Esophagus muscularis mucosa (tissue), 4 donors: ENCODE measurements around the gene FAM78B. TPM values are rescaled to one million over a fixed set of nuclear protein-coding genes. Genes with fewer than 3 reads are reported as not detected.

Experiments used
- DNase-seq: peaks from one replicate; pipeline ENCODE4 v3.0.0-alpha.2; 2017; ENCODE audit errors: extremely low spot score
- H3K27ac ChIP-seq, 4 donors: fragments of 200-600 bp; sonication (generic); replicated peaks in 1 of 4; 1 replicate in 3 of 4; 2 replicates in 1 of 4; pipeline ENCODE4 v1.5.1; 2016 to 2019; ENCODE audit warnings: mild to moderate bottlenecking in 1 of 4
- H3K27me3 ChIP-seq, 4 donors: fragments of 200-600 bp; sonication (generic); one replicate each; pipeline versions ENCODE4 v1.5.1 to v1.6.0; 2016 to 2019
- H3K36me3 ChIP-seq, 4 donors: fragments of 200-600 bp; sonication (generic); one replicate each; pipeline ENCODE4 v1.5.1; 2016 to 2019
- H3K4me1 ChIP-seq, 4 donors: fragments of 200-600 bp; sonication (generic); one replicate each; pipeline ENCODE4 v1.5.1; 2016 to 2019
- H3K4me3 ChIP-seq, 4 donors: fragments of 200-600 bp; sonication (generic); 1 replicate in 2 of 4; 2 replicates in 2 of 4; pipeline ENCODE4 v1.5.1; 2016 to 2019; ENCODE audit warnings: mild to moderate bottlenecking in 4 of 4, moderate library complexity in 1 of 4
- H3K9me3 ChIP-seq, 4 donors: fragments of 200-600 bp; sonication (generic); 1 replicate in 3 of 4; 2 replicates in 1 of 4; pipeline ENCODE4 v1.5.1; 2016 to 2019
- CTCF ChIP-seq, 3 experiments: fragments of 200-600 bp in 2 of 3; fragments of 450-650 bp in 1 of 3; sonication (generic) in 2 of 3; IDR thresholded peaks; one replicate each; pipeline ENCODE4 v1.5.1; 2017 to 2019; ENCODE audit warnings: antibody characterized with exemption in 3 of 3, mild to moderate bottlenecking in 2 of 3, moderate library complexity in 1 of 3
- EP300 ChIP-seq: sonication (generic); formaldehyde crosslinking; IDR thresholded peaks from one replicate; pipeline ENCODE4 v1.6.1; 2017; ENCODE audit warnings: antibody characterized with exemption
- POLR2A ChIP-seq: fragments of 450-650 bp; IDR thresholded peaks from one replicate; pipeline ENCODE4 v1.6.1; 2017; ENCODE audit warnings: antibody characterized with exemption, moderate library complexity, mild to moderate bottlenecking, low read depth
- POLR2AphosphoS5 ChIP-seq, 2 donors: sonication (generic); formaldehyde crosslinking; IDR thresholded peaks; one replicate each; pipeline ENCODE4 v1.6.1; 2017; ENCODE audit warnings: antibody characterized with exemption in 2 of 2
- WGBS: methylation state at CpG from one replicate; pipeline ENCODE4 v1.1.5; 2018; 5-methylcytosine and 5-hydroxymethylcytosine counted together
- intact Hi-C: fragments of 100-400 bp; cut with DNase I; formaldehyde crosslinking; loops from one replicate; pipeline ENCODE4 v1.15.1; 2023
- total RNA-seq, 4 donors: library from RNA; depleted of rRNA; stranded (reverse); fragments of >200 nt; gene quantifications; one replicate each; pipeline versions ENCODE4 v1.1.0 to v1.2.1, GENCODE V29; 2016

FAM78B gene
- total RNA-seq, 4 donors from 2014 or later: 0.50 to 2.0 (median 1.3) TPM

- Histone ChIP-seq H3K36me3 (no peaks in the 10 kb centered on the region), H3K27me3 (peaks cover 0 to 10% (median 0%) of the 10 kb centered on the region in 4 donors), H3K4me3 (no peak overlapping the region), H3K27ac (no peak overlapping the region), H3K9me3 (no peaks in the 10 kb centered on the region), H3K4me1 (no peaks in the 10 kb centered on the region)
- intact Hi-C loops: no loop called here
- 49% methylated on average over 4 of the region's 4 CpGs for WGBS
- DNase-seq: no peak
- TF ChIP-seq POLR2AphosphoS5 (IDR thresholded peaks at IDR 0.05) (no peak), POLR2A (no peak), CTCF (IDR thresholded peaks at IDR 0.05) (no peak), EP300 (no peak)
These were observed 7.3 kb upstream of the FAM78B start for GRCh38 chr1:166174108-166174507.

- Histone ChIP-seq H3K36me3 (no peaks in the 10 kb centered on the region), H3K9me3 (no peaks in the 10 kb centered on the region), H3K27ac (no peak overlapping the region), H3K27me3 (peaks cover 0 to 10% (median 0%) of the 10 kb centered on the region in 4 donors), H3K4me1 (peaks cover 6 to 9% (median 8%) of the 10 kb centered on the region in 4 donors), H3K4me3 (no peak overlapping the region)
- intact Hi-C loops: no loop called here
- WGBS: 53% methylated on average over 2 of the region's 2 CpGs
- no peak for DNase-seq
- TF ChIP-seq CTCF (IDR thresholded peaks at IDR 0.05) (no peak), POLR2A (no peak), POLR2AphosphoS5 (IDR thresholded peaks at IDR 0.05) (no peak), EP300 (no peak)
These were observed 5.3 kb upstream of the FAM78B start for GRCh38 chr1:166172106-166172505.

GRCh38 chr1:166170726-166171125 lies 3.9 kb upstream of the FAM78B start:
- Histone ChIP-seq H3K9me3 (no peaks in the 10 kb centered on the region), H3K4me1 (peaks cover 6 to 18% (median 14%) of the 10 kb centered on the region in 4 donors), H3K4me3 (no peak overlapping the region), H3K27ac (no peak overlapping the region), H3K27me3 (peaks cover 0 to under 1% (median 0%) of the 10 kb centered on the region in 4 donors), H3K36me3 (no peaks in the 10 kb centered on the region)
- intact Hi-C loops: no loop called here
- DNase-seq: no peak
- WGBS: 60% methylated on average over 2 of the region's 2 CpGs
- no peak for TF ChIP-seq EP300
- TF ChIP-seq POLR2A: no peak
- TF ChIP-seq CTCF (IDR thresholded peaks at IDR 0.05): no peak
- peak; percentile 11 to 41 for TF ChIP-seq POLR2AphosphoS5 (IDR thresholded peaks at IDR 0.05)

- DNase-seq: no peak
- no peaks in the 10 kb centered on the region for H3K9me3 ChIP-seq
- 74% methylated on average over 2 of the region's 2 CpGs for WGBS
- H3K4me1 ChIP-seq: peaks cover 10 to 24% (median 20%) of the 10 kb centered on the region in 4 donors
- H3K27me3 ChIP-seq: no peaks in the 10 kb centered on the region
- TF ChIP-seq CTCF (IDR thresholded peaks at IDR 0.05) (no peak), POLR2A (no peak), EP300 (no peak), POLR2AphosphoS5 (IDR thresholded peaks at IDR 0.05) (no peak)
- intact Hi-C loops: no loop called here
- H3K36me3 ChIP-seq: no peaks in the 10 kb centered on the region
- no peak overlapping the region for H3K4me3 ChIP-seq
- H3K27ac ChIP-seq: no peak overlapping the region
These were observed 3.3 kb upstream of the FAM78B start for GRCh38 chr1:166170075-166170474.

GRCh38 chr1:166169182-166169581 lies 2.4 kb upstream of the FAM78B start:
- no peaks in the 10 kb centered on the region for H3K27me3 ChIP-seq
- 50% methylated on average over 3 of the region's 3 CpGs for WGBS
- no peak for DNase-seq
- H3K4me3 ChIP-seq: no peak overlapping the region
- no peak overlapping the region for H3K27ac ChIP-seq
- no peaks in the 10 kb centered on the region for H3K9me3 ChIP-seq
- TF ChIP-seq CTCF (IDR thresholded peaks at IDR 0.05) (no peak), POLR2A (no peak), EP300 (no peak)
- intact Hi-C loops: loop anchor here (10.0 kb wide), 1 partner anchor 244 kb away; no protein-coding TSS in a partner anchor
- H3K36me3 ChIP-seq: no peaks in the 10 kb centered on the region
- peaks cover 15 to 33% (median 27%) of the 10 kb centered on the region in 4 donors for H3K4me1 ChIP-seq
